K562 (cell line): ENCODE data around the gene ATXN7. TPM values are rescaled to one million over a fixed set of nuclear protein-coding genes. Genes with fewer than 3 reads are reported as not detected.

Source experiments
- ATAC-seq: fragments of 200-7000 bp; cut with Tn5 transposase; 3 replicates; pipeline ENCODE4 v1.9.1; 2020; ENCODE audit warnings: moderate library complexity
- BruUV-seq: library from RNA; stranded (reverse); fragments of 400-500 nt; replicated peaks from 2 replicates; lab custom pipeline; 2021; lab: Mats Ljungman, UMichigan
- CTCF ChIA-PET: fragments of 300-600 bp; formaldehyde crosslinking; extraction: SDS; loops from one replicate; lab custom pipeline; 2021; ENCODE audit warnings: low intra/inter-chr PET ratio; lab: Yijun Ruan, JAX
- POLR2A ChIA-PET: fragments of 300-600, 350-650 bp; sonication (Branson Sonifier 250); formaldehyde crosslinking; extraction: SDS; loops from one replicate; lab custom pipeline; 2021; ENCODE audit warnings: antibody characterized with exemption, inconsistent platforms; lab: Yijun Ruan, JAX
- DNase-seq, 4 experiments: peaks; one replicate each; pipeline versions ENCODE4 v3.0.0 to v3.0.0-alpha.2; 2011 to 2018; ENCODE audit warnings: low spot score in 3 of 4, mixed read lengths in 3 of 4; ENCODE audit errors: extremely low read depth in 1 of 4
- FAIRE-seq: peaks from 2 replicates; lab custom pipeline; 2011; peaks lifted over from hg19 to GRCh38; lab: Jason Lieb, UNC
- H2AFZ ChIP-seq: 2 replicates; pipeline ENCODE4 v1.6.0; 2011; ENCODE audit warnings: low read depth, low read length, control low read depth, inconsistent platforms
- H3K27ac ChIP-seq: fragments of 200-600 bp; 3 replicates; pipeline ENCODE4 v1.8.0; 2011; ENCODE audit warnings: low read depth, mild to moderate bottlenecking, control low read depth, inconsistent platforms, low read length, moderate library complexity, mixed read lengths; ENCODE audit errors: extremely low read depth
- H3K27me3 ChIP-seq, 2 experiments: fragments of 300-600 bp in 1 of 2; 2 replicates in 1 of 2; 3 replicates in 1 of 2; pipeline versions ENCODE4 v1.6.0 to v1.8.0; 2011; ENCODE audit warnings: inconsistent platforms in 2 of 2, low read length in 2 of 2, mild to moderate bottlenecking in 1 of 2, mixed read lengths in 1 of 2, moderate library complexity in 1 of 2; ENCODE audit not compliant: control insufficient read depth in 2 of 2, insufficient read depth in 2 of 2
- H3K36me3 ChIP-seq: fragments of 300-600 bp; 3 replicates; pipeline ENCODE4 v1.8.0; 2011; ENCODE audit warnings: mild to moderate bottlenecking, low read length, inconsistent platforms; ENCODE audit not compliant: control insufficient read depth, insufficient read depth
- H3K4me1 ChIP-seq, 2 experiments: fragments of 200-600 bp in 1 of 2; replicated peaks in 1 of 2; 2 replicates in 1 of 2; 3 replicates in 1 of 2; pipeline versions ENCODE4 v1.5.1 to v1.8.0; 2011; ENCODE audit warnings: inconsistent platforms in 2 of 2, low read length in 2 of 2, mild to moderate bottlenecking in 1 of 2, mixed read lengths in 1 of 2, moderate library complexity in 1 of 2; ENCODE audit not compliant: control insufficient read depth in 2 of 2, insufficient read depth in 2 of 2
- H3K4me2 ChIP-seq: 2 replicates; pipeline ENCODE4 v1.6.1; 2011; ENCODE audit warnings: low read length, control low read depth, inconsistent platforms, mixed read lengths; ENCODE audit not compliant: insufficient read depth
- H3K4me3 ChIP-seq: fragments of 200-600 bp; sonication (generic), shearing (Covaris generic); 2 replicates; pipeline ENCODE4 v1.5.1; 2016; ENCODE audit warnings: control low read depth, inconsistent platforms
- H3K79me2 ChIP-seq: fragments of 200-600 bp; 3 replicates; pipeline ENCODE4 v1.8.0; 2011; ENCODE audit warnings: low read length, inconsistent platforms; ENCODE audit not compliant: control insufficient read depth, insufficient read depth
- H3K9ac ChIP-seq, 2 experiments: 2 replicates each; pipeline versions ENCODE4 v1.6.0 to v1.6.1; 2011; ENCODE audit warnings: low read depth in 2 of 2, low read length in 2 of 2, control low read depth in 1 of 2, inconsistent platforms in 1 of 2, mild to moderate bottlenecking in 1 of 2, mixed read lengths in 1 of 2; ENCODE audit not compliant: insufficient read depth in 1 of 2
- H3K9me1 ChIP-seq: one replicate; pipeline ENCODE4 v1.6.0; 2011; ENCODE audit warnings: inconsistent platforms, mild to moderate bottlenecking, low read length, moderate library complexity; ENCODE audit not compliant: control insufficient read depth, insufficient read depth
- H3K9me3 ChIP-seq: replicated peaks from 2 replicates; pipeline ENCODE4 v1.5.1; 2011; ENCODE audit warnings: low read depth, low read length, inconsistent platforms; ENCODE audit not compliant: control insufficient read depth, insufficient read depth
- H4K20me1 ChIP-seq: replicated peaks from 2 replicates; pipeline ENCODE4 v1.6.1; 2011; ENCODE audit warnings: low read length, inconsistent platforms, mixed read lengths; ENCODE audit not compliant: control insufficient read depth, insufficient read depth
- XRCC4 ChIP-seq: IDR thresholded peaks from one replicate; pipeline ENCODE4 v1.6.1; 2011; ENCODE audit not compliant: insufficient read depth, insufficient read length; ENCODE audit errors: extremely low read depth
- WGBS: fragments of 100-300 bp; shearing (Covaris generic); methylation state at CpG from one replicate; pipeline ENCODE4 v1.1.6; 2016; ENCODE audit warnings: low coverage, mixed read lengths; ENCODE audit not compliant: insufficient coverage; ENCODE audit errors: missing lambda C conversion rate; 5-methylcytosine and 5-hydroxymethylcytosine counted together
- in situ Hi-C: fragments of 300-500 bp; cut with MboI; formaldehyde crosslinking; loops from 4 replicates; pipeline ENCODE4 v1.15.0; 2018; ENCODE audit warnings: inconsistent platforms, mixed read lengths
- intact Hi-C: fragments of 100-400 bp; cut with micrococcal nuclease; formaldehyde crosslinking; loops from 2 replicates; pipeline ENCODE4 v1.14.2; 2022
- polyA plus RNA-seq, 8 experiments: library from polyadenylated mRNA; depleted of rRNA in 4 of 8; stranded (reverse) in 5 of 8; unstranded in 3 of 8; fragments of >200 nt; fragmentation: Nextera tagmentation in 2 of 8; fragmentation: Illumina TruSeq in 1 of 8; extraction: Ambion mirVana in 2 of 8; extraction: Trizol in 1 of 8; gene quantifications; 2 replicates each; pipeline versions ENCODE4 v1.2.1 to v1.2.3, GENCODE V29; 2011 to 2014; ENCODE audit warnings: inconsistent platforms in 1 of 8, missing spikeins in 1 of 8
- total RNA-seq, 7 experiments: library from RNA; depleted of rRNA in 6 of 7; stranded (reverse); fragments of >200 nt in 6 of 7; fragmentation: Illumina TruSeq in 2 of 7; extraction: Trizol in 2 of 7; gene quantifications; 2 replicates each; pipeline versions ENCODE4 v1.2.1 to v1.2.3, GENCODE V29; 2011 to 2021; ENCODE audit warnings: low replicate concordance in 1 of 7
- TF ChIP-seq, protein P1 (sequence below), 3 experiments: fragments of 200-800 bp in 1 of 3; fragments of 250-450 bp in 1 of 3; fragments of 450-650 bp in 1 of 3; sonication (Bioruptor Pico) in 1 of 3; sonication (Bioruptor generic) in 1 of 3; formaldehyde crosslinking in 1 of 3; IDR thresholded peaks; 2 replicates each; pipeline versions ENCODE4 v1.6.1 to v1.8.0; 2016 to 2022; ENCODE audit warnings: mild to moderate bottlenecking in 2 of 3, missing genetic modification characterization in 2 of 3, missing compliant biosample characterization in 1 of 3, moderate library complexity in 1 of 3

ATXN7 gene
- total and polyA plus RNA-seq, 9 of the 15 experiments (the other 6 are each of a cell fraction or from before 2014, with no cell fraction given), result 0.41 to 9.2 (median 6.7) TPM

- Histone ChIP-seq H3K9me1 (no peaks in the 10 kb centered on the region), H3K4me3 (no peak overlapping the region), H3K36me3 (peaks cover 5% of the 10 kb centered on the region; the same call in 2 of the 3 replicates), H3K9ac (no peak overlapping the region), H3K27ac (no peak overlapping the region), H3K4me1 (peaks cover 4% of the 10 kb centered on the region in 2 experiments; a peak in 4 of 5 replicates), H3K79me2 (peaks cover 92% of the 10 kb centered on the region), H3K4me2 (no peak overlapping the region), H4K20me1 (no peaks in the 10 kb centered on the region), H3K27me3 (no peaks in the 10 kb centered on the region), H2AFZ (no peak overlapping the region)
- in situ Hi-C loops, result no loop called here
- ATAC-seq, result no peak
- no TSS peak for BruUV-seq
- intact Hi-C loops, result loop anchor here (5.0 to 10.0 kb wide), 3 partner anchors 51 to 156 kb away; partner anchors contain the start of gene SCAANT1
- 71% methylated on average over 4 of the region's 5 CpGs for WGBS
- no peak for DNase-seq
- POLR2A ChIA-PET, result no interaction called here
- CTCF ChIA-PET, result no interaction called here
- no peak for TF ChIP-seq XRCC4
- TF ChIP-seq, protein P1, sequence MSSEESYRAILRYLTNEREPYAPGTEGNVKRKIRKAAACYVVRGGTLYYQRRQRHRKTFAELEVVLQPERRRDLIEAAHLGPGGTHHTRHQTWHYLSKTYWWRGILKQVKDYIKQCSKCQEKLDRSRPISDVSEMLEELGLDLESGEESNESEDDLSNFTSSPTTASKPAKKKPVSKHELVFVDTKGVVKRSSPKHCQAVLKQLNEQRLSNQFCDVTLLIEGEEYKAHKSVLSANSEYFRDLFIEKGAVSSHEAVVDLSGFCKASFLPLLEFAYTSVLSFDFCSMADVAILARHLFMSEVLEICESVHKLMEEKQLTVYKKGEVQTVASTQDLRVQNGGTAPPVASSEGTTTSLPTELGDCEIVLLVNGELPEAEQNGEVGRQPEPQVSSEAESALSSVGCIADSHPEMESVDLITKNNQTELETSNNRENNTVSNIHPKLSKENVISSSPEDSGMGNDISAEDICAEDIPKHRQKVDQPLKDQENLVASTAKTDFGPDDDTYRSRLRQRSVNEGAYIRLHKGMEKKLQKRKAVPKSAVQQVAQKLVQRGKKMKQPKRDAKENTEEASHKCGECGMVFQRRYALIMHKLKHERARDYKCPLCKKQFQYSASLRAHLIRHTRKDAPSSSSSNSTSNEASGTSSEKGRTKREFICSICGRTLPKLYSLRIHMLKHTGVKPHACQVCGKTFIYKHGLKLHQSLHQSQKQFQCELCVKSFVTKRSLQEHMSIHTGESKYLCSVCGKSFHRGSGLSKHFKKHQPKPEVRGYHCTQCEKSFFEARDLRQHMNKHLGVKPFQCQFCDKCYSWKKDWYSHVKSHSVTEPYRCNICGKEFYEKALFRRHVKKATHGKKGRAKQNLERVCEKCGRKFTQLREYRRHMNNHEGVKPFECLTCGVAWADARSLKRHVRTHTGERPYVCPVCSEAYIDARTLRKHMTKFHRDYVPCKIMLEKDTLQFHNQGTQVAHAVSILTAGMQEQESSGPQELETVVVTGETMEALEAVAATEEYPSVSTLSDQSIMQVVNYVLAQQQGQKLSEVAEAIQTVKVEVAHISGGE (CRISPR knock-in tag; IDR thresholded peaks at IDR 0.05), result peak in 1 of 3 experiments; percentile 54; a peak in 1 of 6 replicates
- TF ChIP-seq, all 486 proteins: peak for 1
- H3K9me3 ChIP-seq, result no peaks in the 10 kb centered on the region
- FAIRE-seq, result no peak
Observed at GRCh38 chr3:63861306-63861705, 2.4 kb upstream of the ATXN7 start.
